Trophoblast cell (in vitro differentiated cells and primary cell): Measurements from ENCODE around the gene CXCL1.
"Not testable (repeated sequence)": the region's sequence is repeated elsewhere in the genome, so short reads cannot be mapped to it uniquely, and the experiment has no call there.

ENCODE experiments used
- DNase-seq, 2 donors: peaks; one replicate each; pipeline ENCODE4 v3.0.0-alpha.2; 2016
- H2AFZ ChIP-seq: 2 replicates; pipeline ENCODE4 v1.6.1; 2013; ENCODE audit warnings: low read length, moderate library complexity, mild to moderate bottlenecking; ENCODE audit not compliant: insufficient read depth, poor library complexity
- H2AK5ac ChIP-seq: 2 replicates; pipeline ENCODE4 v1.6.1; 2013; ENCODE audit warnings: mild to moderate bottlenecking, low read length
- H2BK120ac ChIP-seq: 2 replicates; pipeline ENCODE4 v1.6.1; 2013; ENCODE audit warnings: low read length, mild to moderate bottlenecking, moderate library complexity; ENCODE audit not compliant: insufficient read depth, poor library complexity
- H2BK12ac ChIP-seq: 2 replicates; pipeline ENCODE4 v1.6.1; 2013; ENCODE audit warnings: mild to moderate bottlenecking, low read length, moderate library complexity
- H2BK5ac ChIP-seq: 2 replicates; pipeline ENCODE4 v1.6.1; 2013; ENCODE audit warnings: low read length, low read depth, moderate library complexity, mild to moderate bottlenecking; ENCODE audit not compliant: poor library complexity
- H3K14ac ChIP-seq: 2 replicates; pipeline ENCODE4 v1.6.1; 2013; ENCODE audit warnings: mild to moderate bottlenecking, low read length
- H3K18ac ChIP-seq: 2 replicates; pipeline ENCODE4 v1.6.1; 2013; ENCODE audit warnings: mild to moderate bottlenecking, low read length
- H3K23ac ChIP-seq: 2 replicates; pipeline ENCODE4 v1.6.1; 2013; ENCODE audit warnings: low read length
- H3K27ac ChIP-seq: 2 replicates; pipeline ENCODE4 v1.5.1; 2013; ENCODE audit warnings: low read depth, mild to moderate bottlenecking, inconsistent platforms, low read length, moderate library complexity
- H3K27me3 ChIP-seq: 2 replicates; pipeline ENCODE4 v1.6.1; 2013; ENCODE audit warnings: inconsistent platforms, mild to moderate bottlenecking, low read length, moderate library complexity; ENCODE audit not compliant: insufficient read depth
- H3K36me3 ChIP-seq, 2 experiments: 1 replicate in 1 of 2; 2 replicates in 1 of 2; pipeline ENCODE4 v1.6.1; 2013; ENCODE audit warnings: low read length in 2 of 2, mild to moderate bottlenecking in 2 of 2, moderate library complexity in 1 of 2; ENCODE audit not compliant: insufficient read depth in 2 of 2, control insufficient read depth in 1 of 2
- H3K4ac ChIP-seq: 2 replicates; pipeline ENCODE4 v1.6.1; 2013; ENCODE audit warnings: low read depth, mild to moderate bottlenecking, low read length, moderate library complexity
- H3K4me1 ChIP-seq, 2 experiments: 1 replicate in 1 of 2; 2 replicates in 1 of 2; pipeline ENCODE4 v1.6.1; 2013; ENCODE audit warnings: low read length in 2 of 2, mild to moderate bottlenecking in 2 of 2, moderate library complexity in 1 of 2; ENCODE audit not compliant: insufficient read depth in 2 of 2, control insufficient read depth in 1 of 2
- H3K4me2 ChIP-seq: 2 replicates; pipeline ENCODE4 v1.6.1; 2013; ENCODE audit warnings: inconsistent platforms, mild to moderate bottlenecking, low read length, moderate library complexity
- H3K4me3 ChIP-seq: 2 replicates; pipeline ENCODE4 v1.5.1; 2013; ENCODE audit warnings: mild to moderate bottlenecking, low read depth, low read length, inconsistent platforms
- H3K79me1 ChIP-seq: one replicate; pipeline ENCODE4 v1.6.1; 2013; ENCODE audit warnings: low read length
- H3K79me2 ChIP-seq: 2 replicates; pipeline ENCODE4 v1.6.1; 2013; ENCODE audit warnings: low read length, mild to moderate bottlenecking; ENCODE audit not compliant: control insufficient read depth, insufficient read depth, poor library complexity
- H3K9ac ChIP-seq: 2 replicates; pipeline ENCODE4 v1.6.1; 2013; ENCODE audit warnings: mild to moderate bottlenecking, low read length
- H3K9me3 ChIP-seq: 2 replicates; pipeline ENCODE4 v1.6.1; 2013; ENCODE audit warnings: low read depth, mild to moderate bottlenecking, control low read depth, inconsistent platforms, low read length; ENCODE audit not compliant: insufficient read depth
- H4K12ac ChIP-seq: 2 replicates; pipeline ENCODE4 v1.6.1; 2013; ENCODE audit warnings: low read depth, mild to moderate bottlenecking, low read length, moderate library complexity
- H4K8ac ChIP-seq: 2 replicates; pipeline ENCODE4 v1.6.1; 2013; ENCODE audit warnings: low read depth, mild to moderate bottlenecking, low read length, moderate library complexity
- H4K91ac ChIP-seq: one replicate; pipeline ENCODE4 v1.6.1; 2013; ENCODE audit warnings: low read depth, mild to moderate bottlenecking, low read length, moderate library complexity
- WGBS: extraction: QIAGEN DNeasy Blood & Tissue Kit; methylation state at CpG from one replicate; pipeline ENCODE4 v1.1.7; 2013; ENCODE audit warnings: missing lambda C conversion rate; ENCODE audit not compliant: insufficient read length, insufficient coverage; ENCODE audit errors: extremely low coverage; 5-methylcytosine and 5-hydroxymethylcytosine counted together

CXCL1 gene

GRCh38 chr4:73897380-73898136, 28.4 kb downstream of the CXCL1 start:
- Histone ChIP-seq H4K8ac (no peak overlapping the region), H3K14ac (no peak overlapping the region), H3K23ac (no peak overlapping the region), H3K9ac (no peak overlapping the region), H2BK12ac (no peak overlapping the region), H3K36me3 (no peaks in the 10 kb centered on the region), H2BK120ac (no peak overlapping the region), H2AFZ (no peak overlapping the region), H3K27me3 (no peaks in the 10 kb centered on the region), H3K4ac (no peak overlapping the region), H3K79me1 (no peaks in the 10 kb centered on the region), H3K9me3 (no peaks in the 10 kb centered on the region), H3K18ac (no peak overlapping the region), H3K27ac (no peak overlapping the region), H3K79me2 (no peaks in the 10 kb centered on the region), H3K4me2 (no peak overlapping the region), H4K91ac (no peak overlapping the region), H2BK5ac (no peak overlapping the region), H4K12ac (no peak overlapping the region), H3K4me3 (no peak overlapping the region), H3K4me1 (no peaks in the 10 kb centered on the region), H2AK5ac (no peak overlapping the region)
- DNase-seq = no peak
- WGBS = no CpG with 5 or more reads among the region's 4 CpGs

- not testable (repeated sequence) for H3K79me1 ChIP-seq, H3K14ac ChIP-seq, H3K23ac ChIP-seq, H3K27me3 ChIP-seq, H3K9me3 ChIP-seq, H2BK12ac ChIP-seq, H3K18ac ChIP-seq, H3K9ac ChIP-seq, H4K91ac ChIP-seq, H2AK5ac ChIP-seq, H3K4me2 ChIP-seq, H3K4me1 ChIP-seq, H4K8ac ChIP-seq, DNase-seq, H2AFZ ChIP-seq, H2BK5ac ChIP-seq, H3K4ac ChIP-seq, H3K36me3 ChIP-seq, H3K27ac ChIP-seq, H2BK120ac ChIP-seq, H3K4me3 ChIP-seq, H3K79me2 ChIP-seq, H4K12ac ChIP-seq
- WGBS = no CpG with 5 or more reads among the region's 3 CpGs
Observed at GRCh38 chr4:73899338-73899737, 30.1 kb downstream of the CXCL1 start.

- no peak overlapping the region for H2BK120ac ChIP-seq
- WGBS = no CpG with 5 or more reads among the region's 5 CpGs
Observed at GRCh38 chr4:73901031-73901430, 31.8 kb downstream of the CXCL1 start.

GRCh38 chr4:73902038-73902637, 32.9 kb downstream of the CXCL1 start:
- no peak overlapping the region for H3K18ac ChIP-seq
- no peaks in the 10 kb centered on the region for H3K79me2 ChIP-seq
- H3K23ac ChIP-seq = no peak overlapping the region
- no peaks in the 10 kb centered on the region for H3K27me3 ChIP-seq
- H3K4me2 ChIP-seq = no peak overlapping the region
- DNase-seq = no peak
- no peak overlapping the region for H2AK5ac ChIP-seq
- H4K12ac ChIP-seq = no peak overlapping the region
- no peak overlapping the region for H2BK5ac ChIP-seq
- H3K14ac ChIP-seq = no peak overlapping the region
- no peak overlapping the region for H2BK120ac ChIP-seq
- H4K8ac ChIP-seq = no peak overlapping the region
- no peak overlapping the region for H4K91ac ChIP-seq
- H3K4ac ChIP-seq = no peak overlapping the region
- H3K9ac ChIP-seq = no peak overlapping the region
- no peaks in the 10 kb centered on the region for H3K36me3 ChIP-seq
- no peaks in the 10 kb centered on the region for H3K79me1 ChIP-seq
- H2BK12ac ChIP-seq = no peak overlapping the region
- H3K9me3 ChIP-seq = no peaks in the 10 kb centered on the region
- no peak overlapping the region for H3K4me3 ChIP-seq
- H2AFZ ChIP-seq = no peak overlapping the region
- no peaks in the 10 kb centered on the region for H3K4me1 ChIP-seq
- WGBS = no CpG with 5 or more reads among the region's 1 CpG
- H3K27ac ChIP-seq = no peak overlapping the region

More at GRCh38 chr4:73901031-73901430, 31.8 kb downstream of the CXCL1 start:
- Histone ChIP-seq H2BK5ac (no peak overlapping the region), H3K9ac (no peak overlapping the region), H3K27ac (no peak overlapping the region), H2AK5ac (no peak overlapping the region), H3K9me3 (no peaks in the 10 kb centered on the region), H2BK12ac (no peak overlapping the region), H3K14ac (no peak overlapping the region), H3K79me1 (no peaks in the 10 kb centered on the region), H3K4me1 (no peaks in the 10 kb centered on the region), H3K4me2 (no peak overlapping the region), H3K79me2 (no peaks in the 10 kb centered on the region), H4K12ac (no peak overlapping the region), H3K18ac (no peak overlapping the region), H3K4ac (no peak overlapping the region), H4K8ac (no peak overlapping the region), H3K36me3 (no peaks in the 10 kb centered on the region), H3K4me3 (no peak overlapping the region), H2AFZ (no peak overlapping the region), H3K23ac (no peak overlapping the region), H4K91ac (no peak overlapping the region), H3K27me3 (no peaks in the 10 kb centered on the region)
- no peak for DNase-seq
